Calu3 (cell line): ENCODE measurements around the gene ERC2. TPM values are rescaled to one million over a fixed set of nuclear protein-coding genes. Genes with fewer than 3 reads are reported as not detected.

Experiments
- BruUV-seq: library from RNA; stranded (reverse); fragments of 400-500 nt; replicated peaks from 2 replicates; lab custom pipeline; 2021; lab: Mats Ljungman, UMichigan
- CTCF ChIA-PET: fragments of 300-600 bp; sonication (Branson Sonifier 250); formaldehyde crosslinking; loops from one replicate; lab custom pipeline; 2022; ENCODE audit warnings: antibody characterized with exemption; lab: Charles Lee
- DNase-seq: peaks from one replicate; pipeline ENCODE4 v3.0.0; 2022
- H3K27ac Mint-ChIP-seq: one replicate; pipeline ENCODE4 v1.8.0; 2022; ENCODE audit warnings: mixed read lengths; ENCODE audit not compliant: unreplicated experiment
- H3K27me3 Mint-ChIP-seq: one replicate; pipeline ENCODE4 v1.8.0; 2022; ENCODE audit warnings: mixed read lengths; ENCODE audit not compliant: unreplicated experiment
- H3K36me3 Mint-ChIP-seq: one replicate; pipeline ENCODE4 v1.8.0; 2022; ENCODE audit warnings: mild to moderate bottlenecking, moderate library complexity, mixed read lengths; ENCODE audit not compliant: insufficient read depth, unreplicated experiment
- H3K4me1 Mint-ChIP-seq: one replicate; pipeline ENCODE4 v1.8.0; 2022; ENCODE audit warnings: mild to moderate bottlenecking, low read depth, mixed read lengths; ENCODE audit not compliant: unreplicated experiment
- H3K4me3 Mint-ChIP-seq: one replicate; pipeline ENCODE4 v1.8.0; 2022; ENCODE audit warnings: mild to moderate bottlenecking, low read depth, moderate library complexity, mixed read lengths; ENCODE audit not compliant: unreplicated experiment
- H3K9me3 Mint-ChIP-seq: one replicate; pipeline ENCODE4 v1.8.0; 2022; ENCODE audit warnings: low read depth, mixed read lengths; ENCODE audit not compliant: unreplicated experiment
- intact Hi-C: fragments of 100-400 bp; cut with micrococcal nuclease; formaldehyde crosslinking; loops from one replicate; pipeline ENCODE4 v1.10.0; 2022; ENCODE audit not compliant: unreplicated experiment
- total RNA-seq: library from RNA; stranded (reverse); gene quantifications from 2 replicates; pipeline ENCODE4 v1.2.3, GENCODE V29; 2022
- TF ChIP-seq, protein P1 (sequence below): fragments of 200-600 bp; IDR thresholded peaks from one replicate; pipeline ENCODE4 v1.8.0; 2022; ENCODE audit warnings: antibody characterized with exemption; ENCODE audit not compliant: unreplicated experiment

Gene ERC2
- total RNA-seq, 1 experiment from 2014 or later = 0.73 TPM

DNA sequence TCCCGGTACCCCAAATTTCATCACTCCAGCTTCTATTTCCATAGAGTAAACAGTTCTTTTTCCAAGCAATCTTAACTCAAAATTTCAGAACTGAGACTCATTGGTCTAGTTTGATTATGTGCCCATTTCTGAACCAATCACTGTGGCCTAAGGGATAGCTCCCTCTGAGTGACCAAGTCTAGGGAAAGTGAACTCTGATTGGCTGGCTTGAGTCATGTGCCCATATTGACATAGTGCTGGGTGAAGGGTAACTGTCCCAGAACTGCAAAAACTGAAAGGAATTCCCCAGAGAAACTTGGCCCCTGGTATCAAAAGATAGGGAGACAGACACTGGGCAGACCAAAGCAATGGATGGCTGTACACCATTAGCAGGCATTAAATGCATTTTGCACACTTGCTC, 810.0 kb downstream of the ERC2 start:
- H3K27ac Mint-ChIP-seq = no peak overlapping the region
- DNase-seq = no peak
- TF ChIP-seq, protein P1, sequence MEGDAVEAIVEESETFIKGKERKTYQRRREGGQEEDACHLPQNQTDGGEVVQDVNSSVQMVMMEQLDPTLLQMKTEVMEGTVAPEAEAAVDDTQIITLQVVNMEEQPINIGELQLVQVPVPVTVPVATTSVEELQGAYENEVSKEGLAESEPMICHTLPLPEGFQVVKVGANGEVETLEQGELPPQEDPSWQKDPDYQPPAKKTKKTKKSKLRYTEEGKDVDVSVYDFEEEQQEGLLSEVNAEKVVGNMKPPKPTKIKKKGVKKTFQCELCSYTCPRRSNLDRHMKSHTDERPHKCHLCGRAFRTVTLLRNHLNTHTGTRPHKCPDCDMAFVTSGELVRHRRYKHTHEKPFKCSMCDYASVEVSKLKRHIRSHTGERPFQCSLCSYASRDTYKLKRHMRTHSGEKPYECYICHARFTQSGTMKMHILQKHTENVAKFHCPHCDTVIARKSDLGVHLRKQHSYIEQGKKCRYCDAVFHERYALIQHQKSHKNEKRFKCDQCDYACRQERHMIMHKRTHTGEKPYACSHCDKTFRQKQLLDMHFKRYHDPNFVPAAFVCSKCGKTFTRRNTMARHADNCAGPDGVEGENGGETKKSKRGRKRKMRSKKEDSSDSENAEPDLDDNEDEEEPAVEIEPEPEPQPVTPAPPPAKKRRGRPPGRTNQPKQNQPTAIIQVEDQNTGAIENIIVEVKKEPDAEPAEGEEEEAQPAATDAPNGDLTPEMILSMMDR = no peak
- intact Hi-C loops = no loop called here
- CTCF ChIA-PET = no interaction called here
- no peaks in the 10 kb centered on the region for H3K27me3 Mint-ChIP-seq
- H3K4me1 Mint-ChIP-seq = no peaks in the 10 kb centered on the region
- no TSS peak for BruUV-seq
- no peaks in the 10 kb centered on the region for H3K36me3 Mint-ChIP-seq
- peaks cover 5% of the 10 kb centered on the region for H3K9me3 Mint-ChIP-seq
- H3K4me3 Mint-ChIP-seq = no peak overlapping the region

DNA sequence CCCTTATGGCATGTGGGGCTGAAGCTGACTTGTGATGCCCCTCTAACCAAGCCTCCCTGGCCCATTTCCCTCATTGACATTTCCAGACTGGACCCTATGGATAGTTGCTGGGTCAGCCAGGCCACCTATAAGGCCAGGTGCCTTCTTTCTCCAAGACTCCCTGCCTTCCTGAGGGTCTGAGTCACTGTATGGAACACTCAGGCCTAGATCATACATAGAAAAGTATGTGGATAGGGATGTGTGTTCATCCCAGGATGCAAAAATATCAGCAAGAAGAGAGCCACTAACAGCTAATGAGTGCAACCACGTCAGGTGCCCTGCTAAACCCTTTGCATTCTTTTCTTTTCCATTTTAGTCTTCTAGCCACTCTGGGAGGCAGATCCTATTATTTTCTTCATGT, 812.7 kb downstream of the ERC2 start:
- DNase-seq = no peak
- Mint-ChIP-seq H3K4me3 (no peak overlapping the region), H3K27me3 (no peaks in the 10 kb centered on the region), H3K27ac (no peak overlapping the region), H3K4me1 (no peaks in the 10 kb centered on the region), H3K9me3 (peaks cover 2% of the 10 kb centered on the region), H3K36me3 (no peaks in the 10 kb centered on the region)
- intact Hi-C loops = no loop called here
- no TSS peak for BruUV-seq
- TF ChIP-seq, protein P1 = no peak
- CTCF ChIA-PET = no interaction called here

DNA sequence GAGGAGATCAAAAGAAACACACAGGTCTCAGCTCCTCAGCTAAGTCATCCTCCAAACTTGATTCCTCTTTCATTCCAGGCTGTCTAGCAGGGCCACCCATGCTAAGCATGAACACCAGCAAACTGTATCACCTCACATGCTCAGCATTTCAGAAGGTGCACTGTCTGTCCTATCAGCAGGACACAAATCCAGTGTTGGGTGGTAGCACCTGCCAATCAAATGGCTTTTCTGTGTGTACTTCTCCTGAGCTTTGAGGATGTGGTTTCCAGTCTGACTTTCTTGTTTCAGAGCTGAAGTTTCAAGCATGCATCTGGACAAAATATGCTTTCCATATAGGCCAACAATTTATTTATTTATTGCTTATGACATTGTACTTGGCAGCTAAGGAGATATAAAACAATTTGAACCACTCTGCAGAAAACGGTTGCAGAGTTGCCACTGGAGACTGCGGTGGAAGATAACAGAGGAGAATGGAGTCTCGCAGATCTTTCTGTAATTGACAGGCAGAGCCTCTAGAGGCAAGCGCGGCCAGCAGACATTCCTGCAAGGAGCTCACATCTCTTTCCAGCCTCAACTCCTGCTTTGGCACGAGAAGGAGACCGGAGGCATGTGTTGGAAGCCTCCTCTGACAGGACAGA, 814.0 kb downstream of the ERC2 start:
- no peak overlapping the region for H3K27ac Mint-ChIP-seq
- TF ChIP-seq, protein P1 = no peak
- no peak overlapping the region for H3K4me3 Mint-ChIP-seq
- no TSS peak for BruUV-seq
- CTCF ChIA-PET = no interaction called here
- intact Hi-C loops = no loop called here
- H3K36me3 Mint-ChIP-seq = no peaks in the 10 kb centered on the region
- H3K27me3 Mint-ChIP-seq = no peaks in the 10 kb centered on the region
- H3K9me3 Mint-ChIP-seq = peaks cover 2% of the 10 kb centered on the region
- DNase-seq = no peak
- no peaks in the 10 kb centered on the region for H3K4me1 Mint-ChIP-seq

DNA sequence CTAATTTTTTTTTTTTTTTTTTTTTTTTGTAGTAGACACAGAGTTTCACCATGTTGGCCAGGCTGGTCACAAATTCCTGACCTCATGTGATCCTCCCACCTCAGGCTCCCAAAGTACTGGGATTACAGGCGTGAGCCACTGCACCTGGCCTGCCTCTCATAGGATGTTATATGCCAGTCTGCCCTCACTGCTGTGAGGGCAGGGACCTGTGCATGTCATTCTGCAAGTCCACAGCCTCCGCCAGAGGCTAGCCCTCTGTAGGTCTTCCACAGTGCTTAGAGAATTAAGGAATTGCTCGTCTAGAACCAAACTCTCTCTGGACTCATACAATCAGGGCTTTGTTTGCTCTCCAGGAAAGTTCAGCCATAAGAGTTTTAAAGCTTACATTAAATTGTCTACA, 817.3 kb downstream of the ERC2 start:
- Mint-ChIP-seq H3K4me3 (no peak overlapping the region), H3K27ac (no peak overlapping the region), H3K4me1 (no peaks in the 10 kb centered on the region), H3K36me3 (no peaks in the 10 kb centered on the region), H3K27me3 (no peaks in the 10 kb centered on the region), H3K9me3 (peaks cover 6% of the 10 kb centered on the region)
- no peak for DNase-seq
- intact Hi-C loops = no loop called here
- CTCF ChIA-PET = no interaction called here
- TF ChIP-seq, protein P1 = no peak
- BruUV-seq = no TSS peak
